Omental fat pad (tissue), 4 donors: ENCODE measurements around the gene HOXA1. TPM values are rescaled to one million over a fixed set of nuclear protein-coding genes. Genes with fewer than 3 reads are reported as not detected.
A peak's percentile ranks its signal among the peaks of the same experiment; 100 is the strongest.

Source experiments
- ATAC-seq: fragments of 150-250 bp; one replicate; pipeline ENCODE4 v1.9.1; 2016; ENCODE audit warnings: mild to moderate bottlenecking, moderate library complexity; ENCODE audit not compliant: low FRiP score
- DNase-seq: peaks from one replicate; pipeline ENCODE4 v3.0.0-alpha.2; 2019; ENCODE audit warnings: low spot score
- total RNA-seq, 4 donors: library from RNA; depleted of rRNA; stranded (reverse); fragments of >200 nt; gene quantifications; one replicate each; pipeline ENCODE4 v1.1.0, GENCODE V29; 2016
- TF ChIP-seq, protein P1 (sequence below), 3 donors: fragments of 450-650 bp; IDR thresholded peaks; one replicate each; pipeline ENCODE4 v1.5.1; 2016 to 2017; ENCODE audit warnings: antibody characterized with exemption in 3 of 3, mild to moderate bottlenecking in 3 of 3, moderate library complexity in 2 of 3

HOXA1 gene
- total RNA-seq, 4 donors from 2014 or later, result 0.56 to 0.84 (median 0.77) TPM

DNA sequence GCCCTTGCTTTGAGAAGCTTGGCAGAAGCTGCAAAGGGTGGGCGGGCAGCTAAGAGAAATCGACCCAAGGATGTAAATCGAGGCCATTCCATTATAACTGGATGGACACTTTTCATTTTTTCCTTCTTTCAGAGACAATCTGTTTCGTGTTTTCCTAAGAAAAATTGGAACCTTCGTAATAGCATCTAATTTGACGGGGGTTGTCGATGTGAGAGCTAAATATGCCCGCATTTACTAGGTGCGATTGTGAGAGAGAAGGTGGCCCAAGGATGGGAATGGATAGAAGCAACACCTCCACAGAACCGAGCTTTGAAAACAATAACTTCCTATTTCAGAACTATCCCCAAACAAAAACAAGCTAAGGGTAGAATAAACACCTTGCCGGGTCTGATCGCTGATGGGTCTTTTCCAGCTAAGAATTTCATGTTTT, 35.6 kb upstream of the HOXA1 start:
- TF ChIP-seq, protein P1, sequence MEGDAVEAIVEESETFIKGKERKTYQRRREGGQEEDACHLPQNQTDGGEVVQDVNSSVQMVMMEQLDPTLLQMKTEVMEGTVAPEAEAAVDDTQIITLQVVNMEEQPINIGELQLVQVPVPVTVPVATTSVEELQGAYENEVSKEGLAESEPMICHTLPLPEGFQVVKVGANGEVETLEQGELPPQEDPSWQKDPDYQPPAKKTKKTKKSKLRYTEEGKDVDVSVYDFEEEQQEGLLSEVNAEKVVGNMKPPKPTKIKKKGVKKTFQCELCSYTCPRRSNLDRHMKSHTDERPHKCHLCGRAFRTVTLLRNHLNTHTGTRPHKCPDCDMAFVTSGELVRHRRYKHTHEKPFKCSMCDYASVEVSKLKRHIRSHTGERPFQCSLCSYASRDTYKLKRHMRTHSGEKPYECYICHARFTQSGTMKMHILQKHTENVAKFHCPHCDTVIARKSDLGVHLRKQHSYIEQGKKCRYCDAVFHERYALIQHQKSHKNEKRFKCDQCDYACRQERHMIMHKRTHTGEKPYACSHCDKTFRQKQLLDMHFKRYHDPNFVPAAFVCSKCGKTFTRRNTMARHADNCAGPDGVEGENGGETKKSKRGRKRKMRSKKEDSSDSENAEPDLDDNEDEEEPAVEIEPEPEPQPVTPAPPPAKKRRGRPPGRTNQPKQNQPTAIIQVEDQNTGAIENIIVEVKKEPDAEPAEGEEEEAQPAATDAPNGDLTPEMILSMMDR (IDR thresholded peaks at IDR 0.05), result no peak
- DNase-seq, result no peak
- no peak for ATAC-seq

DNA sequence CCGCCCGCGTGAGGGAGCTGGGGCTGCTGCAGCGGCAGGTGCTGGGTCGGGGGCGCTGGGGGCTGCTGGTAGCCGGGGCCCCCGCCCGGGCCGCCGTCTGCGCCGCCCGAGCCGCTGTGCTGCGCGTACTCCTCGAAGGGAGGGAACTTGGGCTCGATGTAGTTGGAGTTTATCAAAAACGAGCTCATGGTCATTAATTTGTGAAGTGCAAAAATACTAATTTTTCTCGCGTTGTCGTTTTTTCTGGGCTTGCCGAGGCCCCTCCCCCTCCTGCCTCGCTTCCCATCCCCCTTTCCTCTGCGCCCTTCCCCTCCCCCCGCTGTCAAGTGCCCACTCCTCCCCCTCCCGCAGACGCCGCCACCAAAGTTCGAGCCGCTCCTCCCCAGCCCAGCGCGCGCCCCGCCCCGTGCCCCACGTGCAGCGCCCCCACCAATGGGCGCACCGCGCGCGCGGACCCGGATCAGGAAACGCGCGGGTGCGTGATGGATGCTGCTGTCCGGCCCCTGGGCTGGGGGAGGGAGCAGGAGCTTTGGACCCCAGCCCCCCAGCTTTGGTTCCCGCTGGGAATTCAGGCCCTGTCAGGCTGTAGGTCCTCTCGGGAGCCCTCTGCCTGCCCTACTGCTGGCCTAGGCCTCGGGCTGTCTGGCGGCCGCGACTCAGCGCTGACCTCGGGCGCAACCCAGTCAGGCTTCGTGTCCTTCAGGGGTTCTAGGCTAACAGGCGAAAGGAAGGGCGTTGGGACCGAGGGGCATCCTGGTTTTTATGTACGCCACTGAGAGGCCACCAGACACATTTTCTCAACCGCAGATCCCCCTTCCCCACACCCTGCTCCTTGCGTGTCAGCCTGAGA, 35.0 kb upstream of the HOXA1 start, which contains the start of gene HOXA4:
Gene HOXA4 (minus strand): TSS at position 218 of the 850 bp plus-strand sequence. CDS start 24 bp downstream, at position 194.
- DNase-seq (peak; percentile 87), ATAC-seq (peak; percentile 90)
- TF ChIP-seq, protein P1 (IDR thresholded peaks at IDR 0.05), result no peak

DNA sequence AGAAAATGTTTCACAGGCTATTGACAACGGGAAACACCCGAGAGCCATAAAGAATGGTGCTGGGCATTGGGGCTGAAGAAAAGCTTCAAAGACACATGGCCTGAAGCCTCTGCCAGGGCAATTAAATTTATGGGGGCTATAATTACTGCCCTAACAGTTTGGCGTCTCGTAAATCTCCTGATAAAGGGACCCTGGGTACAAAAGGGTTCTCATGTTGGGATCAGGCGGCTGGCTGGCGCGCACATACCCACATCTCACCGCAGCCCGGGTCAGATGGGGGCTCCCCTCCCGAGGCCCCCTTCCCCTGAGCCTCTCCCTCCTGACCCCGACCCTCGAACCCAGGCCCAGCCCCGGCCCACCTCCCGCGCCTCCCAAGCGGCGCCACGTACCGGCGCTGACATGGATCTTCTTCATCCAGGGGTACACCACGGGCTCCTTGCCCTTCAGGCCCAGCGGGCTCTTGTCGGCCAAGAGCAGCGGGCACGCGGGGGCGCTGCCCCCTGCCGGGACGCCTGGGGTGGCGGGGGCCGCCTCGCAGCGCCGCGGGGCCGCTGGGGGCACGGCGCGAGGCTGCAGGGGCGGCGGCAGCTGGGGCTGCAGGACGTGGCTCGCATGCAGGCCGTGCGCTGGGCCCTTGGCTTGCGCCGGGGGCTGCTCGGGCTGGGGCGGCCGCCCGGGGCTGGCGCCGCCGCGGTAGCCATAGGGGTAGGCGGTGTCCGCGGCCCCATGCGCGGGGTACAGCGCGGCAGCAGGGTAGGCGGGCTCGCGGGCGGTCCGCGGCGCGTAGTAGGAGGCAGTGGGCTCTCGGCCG, 34.1 kb upstream of the HOXA1 start:
- ATAC-seq, result peak; percentile 24
- TF ChIP-seq, protein P1 (IDR thresholded peaks at IDR 0.05), result no peak
- DNase-seq, result peak; percentile 22

DNA sequence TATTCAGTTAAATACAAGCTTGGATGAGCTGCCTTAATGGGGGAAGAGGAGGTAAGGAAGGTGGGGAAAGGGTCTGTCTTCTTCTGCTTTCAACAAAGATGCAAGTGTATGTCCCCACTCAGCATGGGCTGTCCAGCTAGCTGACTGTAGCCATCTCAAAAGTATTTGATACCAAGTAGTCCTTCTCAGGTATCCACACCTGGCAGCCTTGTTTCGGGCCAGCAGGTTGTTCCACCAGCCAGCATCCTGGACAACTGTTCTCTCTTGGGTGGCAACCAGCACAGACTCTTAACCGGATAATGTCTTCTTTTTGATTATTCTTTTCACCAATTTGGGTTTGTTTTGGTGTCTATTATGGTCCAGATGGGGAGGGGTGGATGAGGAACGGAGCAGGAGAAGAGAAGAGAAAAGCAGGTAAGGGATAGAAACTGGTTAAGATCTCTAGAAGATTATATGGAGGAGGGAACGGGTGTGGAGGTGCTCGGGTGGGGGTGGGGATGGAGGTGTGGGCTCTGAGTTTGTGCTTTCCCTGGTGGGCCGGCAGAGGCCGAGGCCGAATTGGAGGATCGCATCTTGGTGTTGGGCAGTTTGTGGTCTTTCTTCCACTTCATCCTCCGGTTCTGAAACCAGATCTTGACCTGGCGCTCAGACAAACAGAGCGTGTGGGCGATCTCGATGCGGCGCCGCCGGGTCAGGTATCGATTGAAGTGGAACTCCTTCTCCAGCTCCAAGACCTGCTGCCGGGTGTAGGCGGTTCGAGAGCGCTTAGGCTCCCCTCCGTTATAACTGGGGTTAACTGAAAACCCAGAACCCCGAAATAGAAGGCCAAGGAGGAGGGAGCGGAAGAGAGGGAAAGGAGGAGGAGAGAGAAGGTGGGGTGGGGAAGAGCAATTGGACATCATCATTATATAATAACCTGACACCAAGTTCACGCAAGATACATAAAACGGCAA, 33.3 kb upstream of the HOXA1 start:
- DNase-seq, result peak; percentile 22
- ATAC-seq, result no peak
- TF ChIP-seq, protein P1 (IDR thresholded peaks at IDR 0.05), result no peak

DNA sequence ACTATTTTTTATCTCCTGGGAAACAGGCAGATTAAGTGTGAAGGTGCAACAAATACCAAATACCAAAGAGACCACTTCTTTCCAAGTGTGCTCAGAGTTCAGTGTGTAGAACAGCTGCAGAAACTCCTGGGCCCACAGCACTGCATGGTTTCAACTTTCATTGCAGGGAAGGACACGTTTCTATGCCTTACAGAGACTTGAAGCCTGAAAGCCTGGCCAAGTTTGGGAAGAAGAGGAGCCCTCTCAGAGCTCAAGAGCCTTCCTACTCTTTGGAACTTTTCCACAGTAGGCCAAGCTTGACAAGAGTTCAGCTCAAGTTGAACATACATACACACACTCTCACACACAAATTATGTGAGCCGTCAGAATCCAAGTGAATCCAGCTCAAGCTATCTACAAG, 32.2 kb upstream of the HOXA1 start:
- TF ChIP-seq, protein P1 (IDR thresholded peaks at IDR 0.05), result no peak
- ATAC-seq (no peak), DNase-seq (no peak)

DNA sequence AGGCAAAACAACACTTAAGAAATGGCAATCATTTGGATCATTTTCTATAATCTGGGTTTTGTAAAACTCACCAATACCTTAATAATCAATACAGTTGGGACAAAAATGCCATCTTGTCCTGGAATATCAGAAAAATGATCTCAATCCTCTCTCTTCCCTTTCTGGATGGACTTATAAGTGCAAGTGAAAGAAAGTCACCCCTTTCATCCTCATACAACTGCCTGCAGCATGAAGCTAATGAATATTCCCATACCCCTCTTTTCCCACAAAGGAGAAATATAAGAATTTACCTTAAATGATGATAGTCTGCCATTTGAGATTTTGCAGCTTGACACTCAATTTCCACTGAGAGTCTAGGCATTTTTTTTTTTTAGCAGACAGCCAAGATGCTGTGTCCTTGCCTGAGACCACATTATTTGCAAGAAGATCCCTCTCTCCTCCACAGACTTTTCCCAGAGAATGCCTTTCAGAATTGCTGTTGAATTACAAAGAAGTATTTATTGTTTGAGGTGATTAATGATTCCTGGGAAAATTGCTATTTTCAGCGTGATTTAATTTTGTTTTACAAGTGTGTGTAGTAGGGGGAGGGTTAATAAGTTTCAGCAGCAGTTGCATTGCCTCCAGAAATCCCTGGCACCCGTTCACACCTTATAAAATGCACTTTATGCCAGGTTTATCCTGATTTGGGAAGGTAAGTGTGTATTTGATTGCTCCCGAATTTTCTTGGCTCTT, 31.0 kb upstream of the HOXA1 start:
- ATAC-seq, result no peak
- TF ChIP-seq, protein P1 (IDR thresholded peaks at IDR 0.05), result no peak
- no peak for DNase-seq
